NCI-H1105 treated with DMSO at 0.1 percent for 48 hours (cell line): ENCODE data around the gene DCST1.

Source experiments
- DNase-seq: peaks from one replicate; lab custom pipeline; 2025; lab: John Stamatoyannopoulos, UW

DCST1 gene

GRCh38 chr1:155073377-155074242 lies 40.0 kb downstream of the DCST1 start:
- DNase-seq, result no peak

- DNase-seq, result no peak
Measured at GRCh38 chr1:155075535-155075934, 41.9 kb downstream of the DCST1 start.

- no peak for DNase-seq
Measured at GRCh38 chr1:155076371-155076770, 42.7 kb downstream of the DCST1 start.

- DNase-seq, result no peak
Measured at GRCh38 chr1:155077346-155077745, 43.7 kb downstream of the DCST1 start.

GRCh38 chr1:155077758-155078445 lies 44.3 kb downstream of the DCST1 start:
- DNase-seq, result no peak

GRCh38 chr1:155078469-155079209 lies 45.0 kb downstream of the DCST1 start, which contains the start of gene EFNA3:
Gene EFNA3 (plus strand): TSS chr1:155078837. CDS start chr1:155078942, 105 bp downstream.
- peak; percentile 61 for DNase-seq

- no peak for DNase-seq
Measured at GRCh38 chr1:155079210-155079486, 45.5 kb downstream of the DCST1 start.

- DNase-seq, result peak; percentile 31
Measured at GRCh38 chr1:155079487-155080311, 46.1 kb downstream of the DCST1 start.

GRCh38 chr1:155080312-155081228 lies 46.9 kb downstream of the DCST1 start:
- DNase-seq, result peak; percentile 93

GRCh38 chr1:155081472-155082300 lies 48.1 kb downstream of the DCST1 start:
- no peak for DNase-seq

GRCh38 chr1:155082301-155083051 lies 48.9 kb downstream of the DCST1 start:
- peak; percentile 19 for DNase-seq

GRCh38 chr1:155083052-155083541 lies 49.5 kb downstream of the DCST1 start:
- DNase-seq, result no peak

- peak; percentile 34 for DNase-seq
Measured at GRCh38 chr1:155083865-155084721, 50.5 kb downstream of the DCST1 start.

GRCh38 chr1:155084722-155085503 lies 51.3 kb downstream of the DCST1 start:
- peak; percentile 95 for DNase-seq

GRCh38 chr1:155085504-155086127 lies 52.0 kb downstream of the DCST1 start:
- DNase-seq, result no peak

GRCh38 chr1:155086128-155086741 lies 52.6 kb downstream of the DCST1 start:
- DNase-seq, result peak; percentile 60
